Loucy (cell line): Measurements from ENCODE around the gene MTO1.
"Not testable (repeated sequence)": the region's sequence is repeated elsewhere in the genome, so short reads cannot be mapped to it uniquely, and the experiment has no call there.

Source experiments
- H2AFZ ChIP-seq: fragments of 200-600 bp; sonication (generic); 2 replicates; pipeline ENCODE4 v1.6.0; 2016; ENCODE audit warnings: antibody characterized with exemption, mild to moderate bottlenecking, low read length, moderate library complexity
- H3F3A ChIP-seq: fragments of 200-600 bp; 2 replicates; pipeline ENCODE4 v1.6.0; 2016; ENCODE audit warnings: antibody characterized with exemption, low read depth, mild to moderate bottlenecking
- H3K27me3 ChIP-seq: fragments of 200-600 bp; sonication (generic); 2 replicates; pipeline ENCODE4 v1.6.1; 2014; ENCODE audit warnings: low read length, mild to moderate bottlenecking; ENCODE audit not compliant: insufficient read depth, poor library complexity, severe bottlenecking
- H3K36me3 ChIP-seq: fragments of 200-600 bp; sonication (generic); 2 replicates; pipeline ENCODE4 v1.6.1; 2016; ENCODE audit warnings: low read length; ENCODE audit not compliant: insufficient read depth
- H3K4me1 ChIP-seq: fragments of 200-600 bp; sonication (generic); 2 replicates; pipeline ENCODE4 v1.5.1; 2014; ENCODE audit warnings: low read length, mild to moderate bottlenecking; ENCODE audit not compliant: insufficient read depth, poor library complexity, severe bottlenecking
- H3K4me2 ChIP-seq: fragments of 200-600 bp; sonication (generic); 2 replicates; pipeline ENCODE4 v1.6.0; 2014; ENCODE audit warnings: antibody characterized with exemption, low read length, low read depth, mild to moderate bottlenecking; ENCODE audit not compliant: poor library complexity, severe bottlenecking
- H3K4me3 ChIP-seq: fragments of 200-600 bp; sonication (generic); 2 replicates; pipeline ENCODE4 v1.5.1; 2014; ENCODE audit warnings: low read length, mild to moderate bottlenecking, mixed read lengths; ENCODE audit not compliant: poor library complexity, severe bottlenecking
- H3K79me2 ChIP-seq: fragments of 200-600 bp; sonication (generic); 2 replicates; pipeline ENCODE4 v1.6.1; 2014; ENCODE audit warnings: low read length; ENCODE audit not compliant: insufficient read depth
- H3K9ac ChIP-seq: fragments of 200-600 bp; sonication (generic); 2 replicates; pipeline ENCODE4 v1.6.0; 2014; ENCODE audit warnings: mild to moderate bottlenecking, low read depth, low read length, moderate library complexity; ENCODE audit not compliant: poor library complexity, severe bottlenecking
- H3K9me2 ChIP-seq: fragments of 200-600 bp; sonication (generic); replicated peaks from 2 replicates; pipeline ENCODE4 v1.6.1; 2016; ENCODE audit warnings: low read depth, low read length, mixed read lengths
- H3K9me3 ChIP-seq: fragments of 200-600 bp; sonication (generic); 2 replicates; pipeline ENCODE4 v1.6.1; 2014; ENCODE audit warnings: mild to moderate bottlenecking, antibody characterized with exemption, low read length, low read depth; ENCODE audit not compliant: insufficient read depth
- H4K20me1 ChIP-seq: fragments of 200-600 bp; sonication (generic); 2 replicates; pipeline ENCODE4 v1.6.0; 2014; ENCODE audit warnings: antibody characterized with exemption, low read length, mild to moderate bottlenecking; ENCODE audit not compliant: insufficient read depth, poor library complexity, severe bottlenecking
- CTCF ChIP-seq: fragments of 200-600 bp; sonication (generic); conservative IDR thresholded peaks from 2 replicates; pipeline ENCODE4 v1.5.1; 2014; ENCODE audit warnings: mild to moderate bottlenecking, antibody characterized with exemption, low read length
- EZH2phosphoT487 ChIP-seq: fragments of 200-600 bp; IDR thresholded peaks from 2 replicates; pipeline ENCODE4 v1.6.1; 2018; ENCODE audit warnings: antibody characterized with exemption, mild to moderate bottlenecking, moderate library complexity, borderline replicate concordance

The MTO1 gene

GRCh38 chr6:73503027-73503772 lies 41.7 kb downstream of the MTO1 start:
- H3K4me2 ChIP-seq, result no peak overlapping the region
- no peaks in the 10 kb centered on the region for H3K27me3 ChIP-seq
- no peak overlapping the region for H3K9ac ChIP-seq
- H3K4me1 ChIP-seq, result no peaks in the 10 kb centered on the region
- no peaks in the 10 kb centered on the region for H3K9me3 ChIP-seq
- H3K9me2 ChIP-seq, result no peaks in the 10 kb centered on the region
- H3K4me3 ChIP-seq, result no peak overlapping the region
- no peaks in the 10 kb centered on the region for H4K20me1 ChIP-seq
- no peaks in the 10 kb centered on the region for H3K79me2 ChIP-seq
- no peak overlapping the region for H2AFZ ChIP-seq
- TF ChIP-seq CTCF (no peak), EZH2phosphoT487 (no peak)
- H3K36me3 ChIP-seq, result peaks cover 49% of the 10 kb centered on the region; the same call in 1 of the 2 replicates
- no peaks in the 10 kb centered on the region for H3F3A ChIP-seq

GRCh38 chr6:73504160-73504559 lies 42.6 kb downstream of the MTO1 start:
- H3K36me3 ChIP-seq, result peaks cover 40% of the 10 kb centered on the region; the same call in 1 of the 2 replicates
- no peaks in the 10 kb centered on the region for H3K9me3 ChIP-seq
- no peaks in the 10 kb centered on the region for H3K9me2 ChIP-seq
- TF ChIP-seq EZH2phosphoT487 (no peak), CTCF (no peak)
- no peak overlapping the region for H2AFZ ChIP-seq
- no peaks in the 10 kb centered on the region for H3K79me2 ChIP-seq
- H3K27me3 ChIP-seq, result no peaks in the 10 kb centered on the region
- H3K4me1 ChIP-seq, result no peaks in the 10 kb centered on the region
- H3K4me3 ChIP-seq, result no peak overlapping the region
- no peaks in the 10 kb centered on the region for H3F3A ChIP-seq
- no peaks in the 10 kb centered on the region for H4K20me1 ChIP-seq
- H3K4me2 ChIP-seq, result no peak overlapping the region
- no peak overlapping the region for H3K9ac ChIP-seq

- TF ChIP-seq CTCF (no peak), EZH2phosphoT487 (no peak)
- no peaks in the 10 kb centered on the region for H3F3A ChIP-seq
- no peak overlapping the region for H3K4me2 ChIP-seq
- no peaks in the 10 kb centered on the region for H3K27me3 ChIP-seq
- no peak overlapping the region for H3K4me3 ChIP-seq
- no peak overlapping the region for H2AFZ ChIP-seq
- H3K9me3 ChIP-seq, result no peaks in the 10 kb centered on the region
- H3K4me1 ChIP-seq, result no peaks in the 10 kb centered on the region
- H3K79me2 ChIP-seq, result no peaks in the 10 kb centered on the region
- peaks cover 30% of the 10 kb centered on the region; the same call in 1 of the 2 replicates for H3K36me3 ChIP-seq
- no peak overlapping the region for H3K9ac ChIP-seq
- H3K9me2 ChIP-seq, result no peaks in the 10 kb centered on the region
- H4K20me1 ChIP-seq, result no peaks in the 10 kb centered on the region
Observed at GRCh38 chr6:73505142-73505541, 43.6 kb downstream of the MTO1 start.

- H4K20me1 ChIP-seq, H3K9me2 ChIP-seq, H3K9me3 ChIP-seq, H3K79me2 ChIP-seq, H3K4me2 ChIP-seq, H2AFZ ChIP-seq, H3K9ac ChIP-seq, H3F3A ChIP-seq, H3K4me1 ChIP-seq, H3K4me3 ChIP-seq, H3K27me3 ChIP-seq: not testable (repeated sequence)
- peaks cover 26% of the 10 kb centered on the region; the same call in 1 of the 2 replicates for H3K36me3 ChIP-seq
Observed at GRCh38 chr6:73505705-73506104, 44.2 kb downstream of the MTO1 start.
